ENCODE measurements around the gene MBNL3.

Gene MBNL3

GRCh38 chrX:132414404-132414803 lies 74.4 kb downstream of the MBNL3 start:
- DNase-seq (ENCODE audit: low read depth) = no peak

- no peak for DNase-seq (ENCODE audit: low read depth)
Observed at GRCh38 chrX:132413459-132413858, 75.4 kb downstream of the MBNL3 start.

- DNase-seq (ENCODE audit: low read depth) = no peak
Observed at GRCh38 chrX:132412208-132412607, 76.6 kb downstream of the MBNL3 start.

- DNase-seq (ENCODE audit: low read depth) = no peak
Observed at GRCh38 chrX:132411310-132411977, 77.4 kb downstream of the MBNL3 start.

- DNase-seq (ENCODE audit: low read depth) = no peak
Observed at GRCh38 chrX:132409780-132410556, 78.9 kb downstream of the MBNL3 start.

GRCh38 chrX:132407691-132408090 lies 81.1 kb downstream of the MBNL3 start:
- no peak for DNase-seq (ENCODE audit: low read depth)

GRCh38 chrX:132406106-132406505 lies 82.7 kb downstream of the MBNL3 start:
- no peak for DNase-seq (ENCODE audit: low read depth)

- no peak for DNase-seq (ENCODE audit: low read depth)
Observed at GRCh38 chrX:132404266-132404665, 84.6 kb downstream of the MBNL3 start.

GRCh38 chrX:132401935-132402334 lies 86.9 kb downstream of the MBNL3 start:
- no peak for DNase-seq (ENCODE audit: low read depth)

- DNase-seq (ENCODE audit: low read depth) = no peak
Observed at GRCh38 chrX:132400706-132401105, 88.1 kb downstream of the MBNL3 start.

- DNase-seq (ENCODE audit: low read depth) = no peak
Observed at GRCh38 chrX:132395645-132396044, 93.2 kb downstream of the MBNL3 start.

GRCh38 chrX:132395026-132395425 lies 93.8 kb downstream of the MBNL3 start:
- DNase-seq (ENCODE audit: low read depth) = no peak

GRCh38 chrX:132394591-132394990 lies 94.2 kb downstream of the MBNL3 start:
- no peak for DNase-seq (ENCODE audit: low read depth)

- no peak for DNase-seq (ENCODE audit: low read depth)
Observed at GRCh38 chrX:132393992-132394391, 94.8 kb downstream of the MBNL3 start.

- DNase-seq (ENCODE audit: low read depth) = no peak
Observed at GRCh38 chrX:132393485-132393884, 95.4 kb downstream of the MBNL3 start.

- no peak for DNase-seq (ENCODE audit: low read depth)
Observed at GRCh38 chrX:132393085-132393484, 95.8 kb downstream of the MBNL3 start.

GRCh38 chrX:132390792-132391191 lies 98.0 kb downstream of the MBNL3 start:
- no peak for DNase-seq (ENCODE audit: low read depth)

- no peak for DNase-seq (ENCODE audit: low read depth)
Observed at GRCh38 chrX:132389480-132389879, 99.4 kb downstream of the MBNL3 start.

GRCh38 chrX:132388371-132388770 lies 100.5 kb downstream of the MBNL3 start:
- DNase-seq (ENCODE audit: low read depth) = no peak

GRCh38 chrX:132384301-132384700 lies 104.5 kb downstream of the MBNL3 start:
- no peak for DNase-seq (ENCODE audit: low read depth)

- DNase-seq (ENCODE audit: low read depth) = no peak
Observed at GRCh38 chrX:132382068-132382467, 106.8 kb downstream of the MBNL3 start.

GRCh38 chrX:132378281-132378680 lies 110.6 kb downstream of the MBNL3 start:
- DNase-seq (ENCODE audit: low read depth) = no peak

- DNase-seq (ENCODE audit: low read depth) = no peak
Observed at GRCh38 chrX:132375941-132376340, 112.9 kb downstream of the MBNL3 start.

GRCh38 chrX:132373610-132374009 lies 115.2 kb downstream of the MBNL3 start:
- no peak for DNase-seq (ENCODE audit: low read depth)
